Measurements from ENCODE around the gene MMP13.
"Not testable (repeated sequence)": the region's sequence is repeated elsewhere in the genome, so short reads cannot be mapped to it uniquely, and the experiment has no call there.

MMP13 gene

GRCh38 chr11:102924851-102925380 lies 30.6 kb downstream of the MMP13 start:
- Histone ChIP-seq H3K36me3 (ENCODE audit: control insufficient read depth in 1 of 2, insufficient read depth in 2 of 2, low read length in 2 of 2) (no peaks in the 10 kb centered on the region), H3K4me1 (ENCODE audit: control insufficient read depth in 1 of 2, insufficient read depth in 2 of 2, low read length in 2 of 2) (no peaks in the 10 kb centered on the region), H3K27ac (ENCODE audit: low read length) (no peak overlapping the region), H3K27me3 (ENCODE audit: low read depth, low read length) (no peaks in the 10 kb centered on the region), H3K9me3 (ENCODE audit: control insufficient read depth in 1 of 2, low read length in 2 of 2) (no peaks in the 10 kb centered on the region), H3K4me3 (ENCODE audit: low read depth in 1 of 2, low read length in 2 of 2) (no peak overlapping the region)

- Histone ChIP-seq H3K27ac (ENCODE audit: low read length) (no peak overlapping the region), H3K9me3 (ENCODE audit: control insufficient read depth in 1 of 2, low read length in 2 of 2) (no peaks in the 10 kb centered on the region), H3K27me3 (ENCODE audit: low read depth, low read length) (no peaks in the 10 kb centered on the region), H3K4me3 (ENCODE audit: low read depth in 1 of 2, low read length in 2 of 2) (no peak overlapping the region), H3K36me3 (ENCODE audit: control insufficient read depth in 1 of 2, insufficient read depth in 2 of 2, low read length in 2 of 2) (no peaks in the 10 kb centered on the region), H3K4me1 (ENCODE audit: control insufficient read depth in 1 of 2, insufficient read depth in 2 of 2, low read length in 2 of 2) (no peaks in the 10 kb centered on the region)
These were observed 33.8 kb downstream of the MMP13 start for GRCh38 chr11:102921587-102922220.

- no peak overlapping the region for H3K27ac ChIP-seq (ENCODE audit: low read length)
These were observed 35.3 kb downstream of the MMP13 start for GRCh38 chr11:102920118-102920684.

GRCh38 chr11:102915044-102915375 lies 40.5 kb downstream of the MMP13 start:
- no peaks in the 10 kb centered on the region for H3K36me3 ChIP-seq (ENCODE audit: control insufficient read depth in 1 of 2, insufficient read depth in 2 of 2, low read length in 2 of 2)
- no peak overlapping the region for H3K4me3 ChIP-seq (ENCODE audit: low read depth in 1 of 2, low read length in 2 of 2)
- H3K27me3 ChIP-seq (ENCODE audit: low read depth, low read length): no peaks in the 10 kb centered on the region
- no peaks in the 10 kb centered on the region for H3K9me3 ChIP-seq (ENCODE audit: control insufficient read depth in 1 of 2, low read length in 2 of 2)
- H3K4me1 ChIP-seq (ENCODE audit: control insufficient read depth in 1 of 2, insufficient read depth in 2 of 2, low read length in 2 of 2): peaks cover 0 to 8% of the 10 kb centered on the region in 2 donors
- no peak overlapping the region for H3K27ac ChIP-seq (ENCODE audit: low read length)

More at GRCh38 chr11:102920118-102920684, 35.3 kb downstream of the MMP13 start:
- H3K36me3 ChIP-seq (ENCODE audit: control insufficient read depth in 1 of 2, insufficient read depth in 2 of 2, low read length in 2 of 2): no peaks in the 10 kb centered on the region
- H3K4me3 ChIP-seq (ENCODE audit: low read depth in 1 of 2, low read length in 2 of 2): no peak overlapping the region
- peaks cover 0 to 2% of the 10 kb centered on the region in 2 donors for H3K4me1 ChIP-seq (ENCODE audit: control insufficient read depth in 1 of 2, insufficient read depth in 2 of 2, low read length in 2 of 2)
- no peaks in the 10 kb centered on the region for H3K9me3 ChIP-seq (ENCODE audit: control insufficient read depth in 1 of 2, low read length in 2 of 2)
- no peaks in the 10 kb centered on the region for H3K27me3 ChIP-seq (ENCODE audit: low read depth, low read length)

GRCh38 chr11:102914238-102915043 lies 41.1 kb downstream of the MMP13 start:
- H3K4me3 ChIP-seq (ENCODE audit: low read depth in 1 of 2, low read length in 2 of 2): no peak overlapping the region
- H3K4me1 ChIP-seq (ENCODE audit: control insufficient read depth in 1 of 2, insufficient read depth in 2 of 2, low read length in 2 of 2): peaks cover 0 to 8% of the 10 kb centered on the region in 2 donors
- H3K9me3 ChIP-seq (ENCODE audit: control insufficient read depth in 1 of 2, low read length in 2 of 2): no peaks in the 10 kb centered on the region
- H3K27me3 ChIP-seq (ENCODE audit: low read depth, low read length): no peaks in the 10 kb centered on the region
- no peak overlapping the region for H3K27ac ChIP-seq (ENCODE audit: low read length)
- H3K36me3 ChIP-seq (ENCODE audit: control insufficient read depth in 1 of 2, insufficient read depth in 2 of 2, low read length in 2 of 2): no peaks in the 10 kb centered on the region

GRCh38 chr11:102912482-102912830 lies 43.1 kb downstream of the MMP13 start:
- Histone ChIP-seq H3K4me3 (ENCODE audit: low read depth in 1 of 2, low read length in 2 of 2) (no peak overlapping the region), H3K36me3 (ENCODE audit: control insufficient read depth in 1 of 2, insufficient read depth in 2 of 2, low read length in 2 of 2) (no peaks in the 10 kb centered on the region), H3K4me1 (ENCODE audit: control insufficient read depth in 1 of 2, insufficient read depth in 2 of 2, low read length in 2 of 2) (peaks cover 0 to 8% of the 10 kb centered on the region in 2 donors), H3K27ac (ENCODE audit: low read length) (no peak overlapping the region), H3K9me3 (ENCODE audit: control insufficient read depth in 1 of 2, low read length in 2 of 2) (no peaks in the 10 kb centered on the region), H3K27me3 (ENCODE audit: low read depth, low read length) (no peaks in the 10 kb centered on the region)

- H3K9me3 ChIP-seq (ENCODE audit: control insufficient read depth in 1 of 2, low read length in 2 of 2): no peaks in the 10 kb centered on the region
- no peaks in the 10 kb centered on the region for H3K36me3 ChIP-seq (ENCODE audit: control insufficient read depth in 1 of 2, insufficient read depth in 2 of 2, low read length in 2 of 2)
- no peak overlapping the region for H3K4me3 ChIP-seq (ENCODE audit: low read depth in 1 of 2, low read length in 2 of 2)
- peaks cover 0 to 8% of the 10 kb centered on the region in 2 donors for H3K4me1 ChIP-seq (ENCODE audit: control insufficient read depth in 1 of 2, insufficient read depth in 2 of 2, low read length in 2 of 2)
- no peaks in the 10 kb centered on the region for H3K27me3 ChIP-seq (ENCODE audit: low read depth, low read length)
- no peak overlapping the region for H3K27ac ChIP-seq (ENCODE audit: low read length)
These were observed 43.6 kb downstream of the MMP13 start for GRCh38 chr11:102911758-102912481.

- not testable (repeated sequence) for H3K36me3 ChIP-seq (ENCODE audit: control insufficient read depth in 1 of 2, insufficient read depth in 2 of 2, low read length in 2 of 2); H3K4me3 ChIP-seq (ENCODE audit: low read depth in 1 of 2, low read length in 2 of 2); H3K4me1 ChIP-seq (ENCODE audit: control insufficient read depth in 1 of 2, insufficient read depth in 2 of 2, low read length in 2 of 2); H3K9me3 ChIP-seq (ENCODE audit: control insufficient read depth in 1 of 2, low read length in 2 of 2); H3K27ac ChIP-seq (ENCODE audit: low read length); H3K27me3 ChIP-seq (ENCODE audit: low read depth, low read length)
These were observed 49.7 kb downstream of the MMP13 start for GRCh38 chr11:102905848-102906247.

- H3K4me3 ChIP-seq (ENCODE audit: low read depth in 1 of 2, low read length in 2 of 2); H3K27me3 ChIP-seq (ENCODE audit: low read depth, low read length); H3K4me1 ChIP-seq (ENCODE audit: control insufficient read depth in 1 of 2, insufficient read depth in 2 of 2, low read length in 2 of 2); H3K27ac ChIP-seq (ENCODE audit: low read length); H3K9me3 ChIP-seq (ENCODE audit: control insufficient read depth in 1 of 2, low read length in 2 of 2); H3K36me3 ChIP-seq (ENCODE audit: control insufficient read depth in 1 of 2, insufficient read depth in 2 of 2, low read length in 2 of 2): not testable (repeated sequence)
These were observed 51.6 kb downstream of the MMP13 start for GRCh38 chr11:102903895-102904294.

GRCh38 chr11:102900346-102900745 lies 55.2 kb downstream of the MMP13 start:
- Histone ChIP-seq H3K27ac (ENCODE audit: low read length) (no peak overlapping the region), H3K27me3 (ENCODE audit: low read depth, low read length) (no peaks in the 10 kb centered on the region), H3K4me3 (ENCODE audit: low read depth in 1 of 2, low read length in 2 of 2) (no peak overlapping the region), H3K36me3 (ENCODE audit: control insufficient read depth in 1 of 2, insufficient read depth in 2 of 2, low read length in 2 of 2) (no peaks in the 10 kb centered on the region), H3K4me1 (ENCODE audit: control insufficient read depth in 1 of 2, insufficient read depth in 2 of 2, low read length in 2 of 2) (no peaks in the 10 kb centered on the region), H3K9me3 (ENCODE audit: control insufficient read depth in 1 of 2, low read length in 2 of 2) (no peaks in the 10 kb centered on the region)
